IMR-90 (cell line): ENCODE results near the gene TRIM40. TPM values are rescaled to one million over a fixed set of nuclear protein-coding genes. Genes with fewer than 3 reads are reported as not detected.

ENCODE experiments used
- ATAC-seq: fragments of 200-7000 bp; cut with Tn5 transposase; 2 replicates; pipeline ENCODE4 v1.9.1; 2020; ENCODE audit warnings: low read depth, mild to moderate bottlenecking, moderate library complexity
- BruUV-seq: library from RNA; stranded (reverse); fragments of 400-500 nt; replicated peaks from 2 replicates; lab custom pipeline; 2021; lab: Mats Ljungman, UMichigan
- CTCF ChIA-PET: fragments of 300-600 bp; formaldehyde crosslinking; extraction: SDS; loops from one replicate; lab custom pipeline; 2021; ENCODE audit warnings: antibody characterized with exemption; lab: Yijun Ruan, JAX
- POLR2A ChIA-PET: fragments of 300-600 bp; sonication (Branson Sonifier 250); formaldehyde crosslinking; loops from one replicate; lab custom pipeline; 2022; ENCODE audit warnings: antibody characterized with exemption; ENCODE audit not compliant: unreplicated experiment; lab: Charles Lee
- DNase-seq: peaks from one replicate; pipeline ENCODE4 v3.0.0; 2013
- H2AFZ ChIP-seq: replicated peaks from 2 replicates; pipeline ENCODE3; 2013; ENCODE audit warnings: low read length, mild to moderate bottlenecking; ENCODE audit not compliant: poor library complexity
- H2AK5ac ChIP-seq: 2 replicates; pipeline ENCODE4 v1.6.1; 2013; ENCODE audit warnings: low read depth, low read length, inconsistent platforms
- H2AK9ac ChIP-seq: replicated peaks from 2 replicates; pipeline ENCODE3; 2013; ENCODE audit warnings: mild to moderate bottlenecking, low read depth, low read length, moderate library complexity; ENCODE audit not compliant: poor library complexity
- H2BK120ac ChIP-seq: 2 replicates; pipeline ENCODE4 v1.6.1; 2013; ENCODE audit warnings: low read depth, low read length, inconsistent platforms
- H2BK15ac ChIP-seq: 3 replicates; pipeline ENCODE4 v1.6.1; 2013; ENCODE audit warnings: low read depth, low read length, inconsistent platforms
- H2BK20ac ChIP-seq: 2 replicates; pipeline ENCODE4 v1.6.1; 2013; ENCODE audit warnings: low read depth, mild to moderate bottlenecking, inconsistent platforms, low read length, moderate library complexity
- H2BK5ac ChIP-seq: 2 replicates; pipeline ENCODE4 v1.6.1; 2013; ENCODE audit warnings: mild to moderate bottlenecking, low read depth, low read length, inconsistent platforms; ENCODE audit not compliant: poor library complexity, severe bottlenecking
- H3K14ac ChIP-seq: replicated peaks from 2 replicates; pipeline ENCODE4 v1.6.1; 2013; ENCODE audit warnings: low read depth, low read length, inconsistent platforms
- H3K18ac ChIP-seq: 2 replicates; pipeline ENCODE4 v1.6.1; 2013; ENCODE audit warnings: low read depth, low read length, control low read depth
- H3K23ac ChIP-seq: 2 replicates; pipeline ENCODE4 v1.6.1; 2013; ENCODE audit warnings: low read depth, low read length, inconsistent platforms
- H3K27ac ChIP-seq: 2 replicates; pipeline ENCODE4 v1.5.1; 2013; ENCODE audit warnings: mild to moderate bottlenecking, control low read depth, low read length; ENCODE audit not compliant: insufficient read depth
- H3K27me3 ChIP-seq: 2 replicates; pipeline ENCODE4 v1.6.1; 2013; ENCODE audit warnings: low read length; ENCODE audit not compliant: control insufficient read depth, insufficient read depth
- H3K36me3 ChIP-seq: 2 replicates; pipeline ENCODE4 v1.6.1; 2013; ENCODE audit warnings: low read length, mixed read lengths; ENCODE audit not compliant: control insufficient read depth, insufficient read depth
- H3K4ac ChIP-seq: 2 replicates; pipeline ENCODE4 v1.6.1; 2013; ENCODE audit warnings: low read depth, low read length, inconsistent platforms
- H3K4me1 ChIP-seq: 2 replicates; pipeline ENCODE4 v1.6.1; 2013; ENCODE audit warnings: low read length, mixed read lengths; ENCODE audit not compliant: control insufficient read depth, insufficient read depth
- H3K4me2 ChIP-seq: 2 replicates; pipeline ENCODE4 v1.6.1; 2013; ENCODE audit warnings: low read depth, mild to moderate bottlenecking, control low read depth, low read length, moderate library complexity
- H3K4me3 ChIP-seq: 2 replicates; pipeline ENCODE4 v1.5.1; 2013; ENCODE audit warnings: low read depth, mild to moderate bottlenecking, control low read depth, low read length, moderate library complexity; ENCODE audit not compliant: insufficient read depth
- H3K56ac ChIP-seq: 2 replicates; pipeline ENCODE4 v1.6.1; 2013; ENCODE audit warnings: low read length, inconsistent platforms; ENCODE audit not compliant: insufficient read depth; ENCODE audit errors: extremely low read depth
- H3K79me1 ChIP-seq, 2 experiments: 2 replicates each; pipeline ENCODE4 v1.6.1; 2013; ENCODE audit warnings: low read length in 2 of 2, inconsistent platforms in 1 of 2, low read depth in 1 of 2
- H3K9ac ChIP-seq: 2 replicates; pipeline ENCODE4 v1.6.1; 2013; ENCODE audit warnings: low read depth, low read length, control low read depth
- H3K9me1 ChIP-seq: 2 replicates; pipeline ENCODE4 v1.6.1; 2013; ENCODE audit warnings: low read length, inconsistent platforms; ENCODE audit not compliant: insufficient read depth
- H3K9me3 ChIP-seq: 2 replicates; pipeline ENCODE4 v1.6.1; 2013; ENCODE audit warnings: low read length; ENCODE audit not compliant: control insufficient read depth, insufficient read depth
- H4K20me1 ChIP-seq: 2 replicates; pipeline ENCODE4 v1.6.1; 2013; ENCODE audit warnings: low read length, inconsistent platforms; ENCODE audit not compliant: insufficient read depth
- H4K5ac ChIP-seq: 2 replicates; pipeline ENCODE4 v1.6.1; 2013; ENCODE audit warnings: mild to moderate bottlenecking, low read depth, low read length, control low read depth
- H4K8ac ChIP-seq, 2 experiments: 2 replicates each; pipeline ENCODE4 v1.6.1; 2013; ENCODE audit warnings: low read depth in 2 of 2, low read length in 2 of 2, control low read depth in 1 of 2, inconsistent platforms in 1 of 2
- H4K91ac ChIP-seq: 2 replicates; pipeline ENCODE4 v1.6.1; 2013; ENCODE audit warnings: low read depth, low read length, inconsistent platforms; ENCODE audit not compliant: insufficient read depth
- BHLHE40 ChIP-seq: fragments of 150-350 bp; IDR thresholded peaks from 2 replicates; pipeline ENCODE4 v1.6.1; 2016; ENCODE audit warnings: mild to moderate bottlenecking, low read depth, low read length
- CHD1 ChIP-seq: IDR thresholded peaks from 2 replicates; pipeline ENCODE4 v1.6.1; 2012; ENCODE audit warnings: low read depth, low read length, improper control_type of control experiment
- CTCF ChIP-seq: conservative IDR thresholded peaks from 2 replicates; pipeline ENCODE4 v1.5.1; 2012; ENCODE audit warnings: mild to moderate bottlenecking, low read depth, low read length, improper control_type of control experiment
- MAZ ChIP-seq: IDR thresholded peaks from 2 replicates; pipeline ENCODE4 v1.6.1; 2012; ENCODE audit warnings: low read depth, mild to moderate bottlenecking, low read length, improper control_type of control experiment, moderate library complexity, borderline replicate concordance
- MXI1 ChIP-seq: IDR thresholded peaks from 2 replicates; pipeline ENCODE4 v1.6.1; 2012; ENCODE audit warnings: low read depth, mild to moderate bottlenecking, low read length, moderate library complexity, borderline replicate concordance
- NFE2L2 ChIP-seq: fragments of 150-350 bp; IDR thresholded peaks from 2 replicates; pipeline ENCODE4 v1.6.1; 2016; ENCODE audit warnings: low read depth, mild to moderate bottlenecking, low read length
- RAD21 ChIP-seq: IDR thresholded peaks from 2 replicates; pipeline ENCODE4 v1.6.1; 2012; ENCODE audit warnings: low read length, improper control_type of control experiment
- RCOR1 ChIP-seq: IDR thresholded peaks from 2 replicates; pipeline ENCODE4 v1.6.1; 2012; ENCODE audit warnings: mild to moderate bottlenecking, low read length, improper control_type of control experiment; ENCODE audit not compliant: insufficient replicate concordance
- RFX5 ChIP-seq: IDR thresholded peaks from 2 replicates; pipeline ENCODE4 v1.8.0; 2012; ENCODE audit warnings: low read depth, mild to moderate bottlenecking, low read length, moderate library complexity
- SMC3 ChIP-seq: fragments of 150-350 bp; IDR thresholded peaks from 2 replicates; pipeline ENCODE4 v1.6.1; 2016; ENCODE audit warnings: low read depth, mild to moderate bottlenecking, antibody characterized with exemption, low read length, moderate library complexity
- USF2 ChIP-seq: fragments of 150-350 bp; IDR thresholded peaks from 2 replicates; pipeline ENCODE4 v1.6.1; 2017; ENCODE audit warnings: mild to moderate bottlenecking, antibody characterized with exemption, low read length, low read depth
- WGBS, 2 experiments: methylation state at CpG; one replicate each; pipeline versions ENCODE4 v1.1.5 to v1.1.7; 2013; ENCODE audit warnings: missing lambda C conversion rate in 2 of 2; ENCODE audit not compliant: insufficient read length in 1 of 2; ENCODE audit errors: extremely low coverage in 2 of 2; 5-methylcytosine and 5-hydroxymethylcytosine counted together
- dilution Hi-C: fragments of 300-500 bp; cut with HindIII; formaldehyde crosslinking; loops from one replicate; pipeline ENCODE4 v1.14.3; 2018; ENCODE audit warnings: low sequenced_read_pairs; ENCODE audit not compliant: unreplicated experiment
- in situ Hi-C: fragments of 300-500 bp; cut with MboI; formaldehyde crosslinking; loops from 3 replicates; pipeline ENCODE4 v1.14.3; 2019; ENCODE audit warnings: low sequenced_read_pairs, inconsistent platforms, mixed read lengths
- intact Hi-C: fragments of 100-400 bp; cut with micrococcal nuclease; formaldehyde crosslinking; loops from 2 replicates; pipeline ENCODE4 v1.10.0; 2022
- polyA plus RNA-seq, 3 experiments: library from polyadenylated mRNA; depleted of rRNA; stranded (reverse); fragments of >200 nt; gene quantifications; 2 replicates each; pipeline ENCODE4 v1.2.3, GENCODE V29; 2012; ENCODE audit warnings: low replicate concordance in 1 of 3
- total RNA-seq: library from RNA; depleted of rRNA; stranded (reverse); fragments of >200 nt; gene quantifications from 2 replicates; pipeline ENCODE4 v1.2.3, GENCODE V29; 2012

Gene TRIM40
- total and polyA plus RNA-seq, 2 of the 4 experiments (the other 2 are of a cell fraction) = not detected

- Histone ChIP-seq H3K9ac (no peak overlapping the region), H2BK15ac (no peak overlapping the region), H3K9me3 (no peaks in the 10 kb centered on the region), H4K8ac (no peak overlapping the region), H4K91ac (no peak overlapping the region), H2AFZ (no peak overlapping the region), H2AK9ac (no peak overlapping the region), H3K4ac (no peak overlapping the region), H3K56ac (no peak overlapping the region), H2AK5ac (no peak overlapping the region), H2BK120ac (no peak overlapping the region), H4K5ac (no peak overlapping the region), H2BK5ac (no peak overlapping the region), H3K4me3 (no peak overlapping the region), H3K27me3 (peaks cover 35% of the 10 kb centered on the region), H3K9me1 (no peaks in the 10 kb centered on the region), H3K4me2 (no peak overlapping the region), H3K14ac (no peak overlapping the region), H2BK20ac (no peak overlapping the region), H3K36me3 (no peaks in the 10 kb centered on the region), H3K4me1 (no peaks in the 10 kb centered on the region), H3K23ac (no peak overlapping the region), H3K79me1 (no peaks in the 10 kb centered on the region), H3K27ac (no peak overlapping the region), H3K18ac (no peak overlapping the region), H4K20me1 (no peaks in the 10 kb centered on the region)
- 33% methylated on average over 1 of the region's 12 CpGs; no CpG with 5 or more reads in 1 of the 2 experiments for WGBS, 2 experiments
- TF ChIP-seq SMC3 (no peak), RCOR1 (no peak), BHLHE40 (no peak), RAD21 (no peak), MXI1 (no peak), MAZ (no peak), CTCF (no peak), USF2 (no peak), RFX5 (no peak), CHD1 (no peak), NFE2L2 (no peak)
- ATAC-seq (no peak), DNase-seq (no peak)
- no TSS peak for BruUV-seq
- ChIA-PET CTCF (no interaction called here), POLR2A (no interaction called here)
- intact Hi-C loops = no loop called here
- dilution Hi-C loops = no loop called here
- in situ Hi-C loops = no loop called here
Measured at GRCh38 chr6:30162265-30163089, 26.5 kb downstream of the TRIM40 start.
